ENCODE results near the gene ABCG4.
"Not testable (repeated sequence)": the region's sequence is repeated elsewhere in the genome, so short reads cannot be mapped to it uniquely, and the experiment has no call there.

ABCG4 gene

DNA sequence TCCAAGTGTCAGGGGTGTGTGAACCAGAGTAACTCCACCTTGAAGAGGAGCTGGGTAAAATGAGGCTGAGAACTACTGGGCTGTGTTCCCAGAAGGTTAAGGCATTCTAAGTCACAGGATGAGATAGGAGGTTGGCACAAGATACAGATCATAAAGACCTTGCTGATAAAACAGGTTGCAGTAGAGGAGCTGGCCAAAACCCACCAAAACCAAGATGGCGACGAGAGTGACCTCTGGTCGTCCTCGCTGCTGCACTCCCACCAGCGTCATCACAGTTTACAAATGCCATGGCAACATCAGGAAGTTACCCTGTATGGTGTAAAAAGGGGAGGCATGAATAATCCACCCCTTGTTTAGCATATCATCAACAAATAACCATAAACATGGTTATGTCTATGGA lies 52.4 kb downstream of the ABCG4 start:
- not testable (repeated sequence) for H3K9ac ChIP-seq (ENCODE audit: low read length); H3K4ac ChIP-seq (ENCODE audit: low read depth in 1 of 2, low read length in 2 of 2); H3K79me1 ChIP-seq (replicated peaks; ENCODE audit: low read length, poor library complexity, severe bottlenecking); H3K9me3 ChIP-seq (ENCODE audit: control insufficient read depth, low read length); H2BK12ac ChIP-seq (ENCODE audit: low read length in 2 of 2); H3K18ac ChIP-seq (ENCODE audit: low read depth in 1 of 2, low read length in 2 of 2); H3K4me1 ChIP-seq (ENCODE audit: control insufficient read depth, insufficient read depth, low read depth, low read length); DNase-seq; H3K27me3 ChIP-seq (ENCODE audit: control insufficient read depth in 1 of 2, insufficient read depth in 1 of 2, low read length in 2 of 2); H3K4me3 ChIP-seq (ENCODE audit: insufficient read depth in 1 of 2, low read depth in 1 of 2, low read length in 2 of 2); H3K4me2 ChIP-seq (ENCODE audit: low read length, poor library complexity, severe bottlenecking); H3K27ac ChIP-seq (ENCODE audit: low read length, poor library complexity, severe bottlenecking); H2AK5ac ChIP-seq (ENCODE audit: low read length, severe bottlenecking); H3K36me3 ChIP-seq (ENCODE audit: control insufficient read depth in 1 of 2, insufficient read depth in 2 of 2, low read depth in 1 of 2, low read length in 2 of 2); H3K14ac ChIP-seq (ENCODE audit: low read length in 2 of 2); H3K23ac ChIP-seq (ENCODE audit: low read length in 2 of 2); H2BK120ac ChIP-seq (ENCODE audit: low read depth, low read length); H2AFZ ChIP-seq (ENCODE audit: low read depth, low read length); H4K91ac ChIP-seq (ENCODE audit: low read length); H4K8ac ChIP-seq (ENCODE audit: low read length); H2BK5ac ChIP-seq (ENCODE audit: low read depth, low read length, poor library complexity, severe bottlenecking); H2BK15ac ChIP-seq (ENCODE audit: low read depth, poor library complexity, severe bottlenecking)
- 93% methylated on average over 5 of the region's 5 CpGs for whole genome bisulfite sequencing

DNA sequence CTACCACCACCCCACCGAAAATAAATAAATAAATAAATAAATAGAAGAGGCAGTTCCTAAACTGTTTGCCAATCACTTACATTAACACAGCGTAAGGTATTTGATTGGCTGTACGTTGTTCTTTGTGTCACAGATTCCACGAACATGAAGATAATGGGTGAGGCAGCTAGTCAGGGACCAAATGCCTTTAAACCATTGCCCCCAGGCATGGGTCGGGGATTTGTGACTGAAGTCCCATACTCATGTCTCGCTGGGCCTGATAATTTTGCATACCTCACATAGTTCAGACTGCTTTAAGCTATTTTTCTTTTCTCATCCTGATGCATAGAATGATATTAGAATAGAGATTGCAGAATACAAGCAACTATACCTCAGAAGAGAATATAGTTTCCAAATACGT lies 53.7 kb downstream of the ABCG4 start:
- WGBS = 96% methylated on average over 5 of the region's 7 CpGs
- no peak overlapping the region for H2AK5ac ChIP-seq (ENCODE audit: low read length, severe bottlenecking)
- H3K79me1 ChIP-seq (replicated peaks; ENCODE audit: low read length, poor library complexity, severe bottlenecking) = no peaks in the 10 kb centered on the region
- DNase-seq = no peak
- H3K23ac ChIP-seq (ENCODE audit: low read length in 2 of 2) = no peak overlapping the region
- H3K4me1 ChIP-seq (ENCODE audit: control insufficient read depth, insufficient read depth, low read depth, low read length) = peaks cover 1% of the 10 kb centered on the region
- H3K27me3 ChIP-seq (ENCODE audit: control insufficient read depth in 1 of 2, insufficient read depth in 1 of 2, low read length in 2 of 2) = no peaks in the 10 kb centered on the region
- H3K14ac ChIP-seq (ENCODE audit: low read length in 2 of 2) = no peak overlapping the region
- no peak overlapping the region for H3K27ac ChIP-seq (ENCODE audit: low read length, poor library complexity, severe bottlenecking)
- H3K4me3 ChIP-seq (ENCODE audit: insufficient read depth in 1 of 2, low read depth in 1 of 2, low read length in 2 of 2) = no peak overlapping the region
- no peaks in the 10 kb centered on the region for H3K9me3 ChIP-seq (ENCODE audit: control insufficient read depth, low read length)
- no peak overlapping the region for H4K91ac ChIP-seq (ENCODE audit: low read length)
- H2BK15ac ChIP-seq (ENCODE audit: low read depth, poor library complexity, severe bottlenecking) = no peak overlapping the region
- no peak overlapping the region for H2BK5ac ChIP-seq (ENCODE audit: low read depth, low read length, poor library complexity, severe bottlenecking)
- H3K9ac ChIP-seq (ENCODE audit: low read length) = no peak overlapping the region
- no peak overlapping the region for H3K4ac ChIP-seq (ENCODE audit: low read depth in 1 of 2, low read length in 2 of 2)
- no peaks in the 10 kb centered on the region for H3K36me3 ChIP-seq (ENCODE audit: control insufficient read depth in 1 of 2, insufficient read depth in 2 of 2, low read depth in 1 of 2, low read length in 2 of 2)
- H3K4me2 ChIP-seq (ENCODE audit: low read length, poor library complexity, severe bottlenecking) = no peak overlapping the region
- no peak overlapping the region for H2BK120ac ChIP-seq (ENCODE audit: low read depth, low read length)
- H2AFZ ChIP-seq (ENCODE audit: low read depth, low read length) = no peak overlapping the region
- no peak overlapping the region for H3K18ac ChIP-seq (ENCODE audit: low read depth in 1 of 2, low read length in 2 of 2)
- no peak overlapping the region for H4K8ac ChIP-seq (ENCODE audit: low read length)
- no peak overlapping the region for H2BK12ac ChIP-seq (ENCODE audit: low read length in 2 of 2)

DNA sequence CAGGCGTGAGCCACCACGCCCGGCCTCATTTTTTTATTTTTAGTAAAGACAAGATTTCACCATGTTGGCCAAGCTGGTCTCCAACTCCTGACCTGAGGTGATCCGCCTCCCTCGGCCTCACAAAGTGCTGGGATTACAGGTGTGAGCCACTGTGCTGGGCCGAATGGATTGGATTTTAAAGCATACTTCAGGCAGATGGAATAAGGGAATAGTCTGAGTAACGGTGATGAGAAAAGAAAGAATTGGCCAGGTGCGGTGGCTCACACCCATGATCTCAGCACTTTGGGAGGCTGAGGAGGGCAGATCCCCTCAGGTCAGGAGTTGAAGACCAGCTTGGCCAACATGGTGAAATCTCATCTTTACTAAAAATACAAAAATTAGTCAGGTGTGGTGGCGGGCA lies 55.2 kb downstream of the ABCG4 start:
- no peak overlapping the region for H2AK5ac ChIP-seq (ENCODE audit: low read length, severe bottlenecking)

DNA sequence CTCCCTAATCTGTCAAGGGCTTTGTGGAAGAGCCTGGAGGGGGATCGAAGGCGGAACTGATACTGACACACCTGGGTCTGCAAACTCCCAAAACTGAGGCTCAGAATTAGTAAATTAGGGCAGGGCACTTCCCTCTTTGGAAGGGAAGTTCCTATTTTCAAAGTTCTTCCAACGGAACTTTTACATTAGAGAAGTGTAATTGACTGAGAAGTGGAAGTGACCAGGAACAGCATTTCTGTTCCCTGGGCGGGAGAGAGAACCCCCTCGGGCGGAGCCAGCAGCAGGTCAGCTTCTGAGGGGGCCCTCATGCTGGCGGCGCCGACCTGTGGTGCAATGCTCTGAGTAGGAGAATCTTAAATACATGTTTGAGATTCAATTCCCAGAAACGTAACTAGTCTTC lies 56.2 kb downstream of the ABCG4 start:
- Histone ChIP-seq H2BK5ac (ENCODE audit: low read depth, low read length, poor library complexity, severe bottlenecking) (no peak overlapping the region), H4K91ac (ENCODE audit: low read length) (no peak overlapping the region), H3K9me3 (ENCODE audit: control insufficient read depth, low read length) (no peaks in the 10 kb centered on the region), H3K4me3 (ENCODE audit: insufficient read depth in 1 of 2, low read depth in 1 of 2, low read length in 2 of 2) (peak overlapping the region in 1 of 2 experiments; percentile 98), H3K4ac (ENCODE audit: low read depth in 1 of 2, low read length in 2 of 2) (no peak overlapping the region), H3K18ac (ENCODE audit: low read depth in 1 of 2, low read length in 2 of 2) (no peak overlapping the region), H3K27ac (ENCODE audit: low read length, poor library complexity, severe bottlenecking) (no peak overlapping the region), H4K8ac (ENCODE audit: low read length) (no peak overlapping the region), H3K36me3 (ENCODE audit: control insufficient read depth in 1 of 2, insufficient read depth in 2 of 2, low read depth in 1 of 2, low read length in 2 of 2) (no peaks in the 10 kb centered on the region), H3K4me2 (ENCODE audit: low read length, poor library complexity, severe bottlenecking) (peak overlapping the region; percentile 33), H2BK12ac (ENCODE audit: low read length in 2 of 2) (no peak overlapping the region), H3K4me1 (ENCODE audit: control insufficient read depth, insufficient read depth, low read depth, low read length) (peaks cover 3% of the 10 kb centered on the region), H3K23ac (ENCODE audit: low read length in 2 of 2) (no peak overlapping the region), H3K14ac (ENCODE audit: low read length in 2 of 2) (no peak overlapping the region), H2BK15ac (ENCODE audit: low read depth, poor library complexity, severe bottlenecking) (no peak overlapping the region), H3K9ac (ENCODE audit: low read length) (peak overlapping the region; percentile 76), H2AFZ (ENCODE audit: low read depth, low read length) (no peak overlapping the region), H3K27me3 (ENCODE audit: control insufficient read depth in 1 of 2, insufficient read depth in 1 of 2, low read length in 2 of 2) (no peaks in the 10 kb centered on the region), H2AK5ac (ENCODE audit: low read length, severe bottlenecking) (no peak overlapping the region), H3K79me1 (replicated peaks; ENCODE audit: low read length, poor library complexity, severe bottlenecking) (no peaks in the 10 kb centered on the region), H2BK120ac (ENCODE audit: low read depth, low read length) (no peak overlapping the region)
- 79% methylated on average over 6 of the region's 10 CpGs for WGBS
- no peak for DNase-seq

More for the DNA sequence above, 55.2 kb downstream of the ABCG4 start:
- Histone ChIP-seq H2BK5ac (ENCODE audit: low read depth, low read length, poor library complexity, severe bottlenecking) (no peak overlapping the region), H3K9me3 (ENCODE audit: control insufficient read depth, low read length) (no peaks in the 10 kb centered on the region), H3K9ac (ENCODE audit: low read length) (no peak overlapping the region), H4K91ac (ENCODE audit: low read length) (no peak overlapping the region), H3K4me3 (ENCODE audit: insufficient read depth in 1 of 2, low read depth in 1 of 2, low read length in 2 of 2) (no peak overlapping the region), H2BK12ac (ENCODE audit: low read length in 2 of 2) (no peak overlapping the region), H3K36me3 (ENCODE audit: control insufficient read depth in 1 of 2, insufficient read depth in 2 of 2, low read depth in 1 of 2, low read length in 2 of 2) (no peaks in the 10 kb centered on the region), H3K79me1 (replicated peaks; ENCODE audit: low read length, poor library complexity, severe bottlenecking) (no peaks in the 10 kb centered on the region), H3K18ac (ENCODE audit: low read depth in 1 of 2, low read length in 2 of 2) (no peak overlapping the region), H3K27me3 (ENCODE audit: control insufficient read depth in 1 of 2, insufficient read depth in 1 of 2, low read length in 2 of 2) (no peaks in the 10 kb centered on the region), H2AFZ (ENCODE audit: low read depth, low read length) (no peak overlapping the region), H3K27ac (ENCODE audit: low read length, poor library complexity, severe bottlenecking) (no peak overlapping the region), H3K4me1 (ENCODE audit: control insufficient read depth, insufficient read depth, low read depth, low read length) (peaks cover 1% of the 10 kb centered on the region), H2BK120ac (ENCODE audit: low read depth, low read length) (no peak overlapping the region), H3K23ac (ENCODE audit: low read length in 2 of 2) (no peak overlapping the region), H3K14ac (ENCODE audit: low read length in 2 of 2) (no peak overlapping the region), H3K4ac (ENCODE audit: low read depth in 1 of 2, low read length in 2 of 2) (no peak overlapping the region), H2BK15ac (ENCODE audit: low read depth, poor library complexity, severe bottlenecking) (no peak overlapping the region), H3K4me2 (ENCODE audit: low read length, poor library complexity, severe bottlenecking) (no peak overlapping the region), H4K8ac (ENCODE audit: low read length) (no peak overlapping the region)
- no peak for DNase-seq
- WGBS = 95% methylated on average over 9 of the region's 9 CpGs
